Measurements from ENCODE around the gene TRAPPC4. TPM values are rescaled to one million over a fixed set of nuclear protein-coding genes. Genes with fewer than 3 reads are reported as not detected.

TRAPPC4 gene
- total and polyA plus RNA-seq, 3 experiments from 2014 or later: 125 to 154 (median 154) TPM

DNA sequence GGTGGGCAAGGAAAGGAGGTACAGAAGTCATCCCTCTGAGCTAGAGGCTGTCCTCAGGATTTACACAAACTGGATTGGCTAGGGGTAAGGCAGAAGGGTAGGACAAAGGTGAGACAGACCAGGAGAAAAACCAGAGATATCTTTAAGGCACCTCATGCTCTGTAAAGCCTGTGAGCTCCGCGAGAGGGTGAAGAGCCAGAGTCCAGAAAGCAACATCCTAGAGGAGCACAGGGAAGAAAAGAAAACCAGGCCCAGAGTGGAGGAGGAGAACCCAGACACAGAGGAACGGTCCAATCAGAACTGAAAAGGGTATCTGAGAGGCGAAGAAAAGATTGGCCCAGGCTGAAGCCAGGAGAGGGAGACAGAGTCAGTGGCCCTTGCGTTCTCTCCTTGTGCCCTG, 7.0 kb downstream of the TRAPPC4 start:
- peaks cover 5 to 57% (median 10%) of the 10 kb centered on the region in 3 donors for H3K36me3 Mint-ChIP-seq
- no peaks in the 10 kb centered on the region for H3K9me3 Mint-ChIP-seq
- DNase-seq: no peak
- no peaks in the 10 kb centered on the region for H3K9me3 ChIP-seq (ENCODE audit: low read length)
- peaks cover 30% of the 10 kb centered on the region for H3K36me3 ChIP-seq (ENCODE audit: insufficient read depth, low read length)
- H3K4me1 Mint-ChIP-seq: peaks cover 36 to 53% (median 43%) of the 10 kb centered on the region in 3 donors
- no peaks in the 10 kb centered on the region for H3K27me3 Mint-ChIP-seq
- no peak overlapping the region for H3K27ac ChIP-seq (ENCODE audit: low read depth, low read length)
- H3K27ac Mint-ChIP-seq: peak overlapping the region in 7 of 8 donors; percentile 45 to 93 (median 75)
- H3K4me3 ChIP-seq (ENCODE audit: low read length): no peak overlapping the region
- H3K4me3 Mint-ChIP-seq: peak overlapping the region in 1 of 7 donors; percentile 18
- no peaks in the 10 kb centered on the region for H3K27me3 ChIP-seq (ENCODE audit: insufficient read depth, low read length, poor library complexity, severe bottlenecking)
- ChIA-PET CTCF (no interaction called here), POLR2A (no interaction called here)
- peaks cover 36% of the 10 kb centered on the region for H3K4me1 ChIP-seq (ENCODE audit: insufficient read depth, low read length)

DNA sequence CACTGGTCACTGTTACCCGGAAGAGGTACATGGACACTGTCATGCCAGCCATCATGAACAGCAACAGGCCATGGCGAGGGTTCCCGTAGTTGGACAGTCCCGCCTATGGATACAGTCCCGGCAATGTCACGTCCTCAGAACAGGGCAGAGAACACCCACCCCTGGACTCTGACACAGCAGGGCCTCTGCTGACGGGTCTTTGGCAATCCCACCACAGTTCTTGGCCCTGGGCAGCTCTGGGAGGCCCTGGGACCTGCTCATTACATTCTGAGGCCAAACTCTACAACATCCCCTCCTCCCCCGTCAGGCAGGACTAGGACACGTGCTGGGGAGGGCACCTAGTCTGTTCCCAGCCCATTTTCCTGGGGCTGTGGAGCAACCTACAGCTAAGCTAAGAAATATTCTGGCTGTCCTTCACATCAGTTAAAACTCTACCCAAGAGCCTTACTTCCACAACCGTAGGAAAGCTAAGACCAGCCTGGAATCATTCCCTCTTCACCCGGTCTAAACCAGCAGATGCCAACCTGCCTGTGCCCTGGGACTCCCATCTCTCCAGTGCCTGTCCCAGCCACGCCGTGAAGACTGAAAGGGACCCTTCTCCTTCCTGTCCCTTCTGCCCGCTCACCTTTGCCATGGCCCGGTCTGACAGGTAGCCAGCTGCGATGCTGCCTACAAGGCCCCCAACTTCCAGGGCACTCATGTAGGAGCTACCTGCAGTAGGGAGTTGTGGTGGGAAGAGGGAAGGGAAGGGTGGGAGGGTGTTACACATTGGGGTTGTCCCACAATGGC, 7.6 kb downstream of the TRAPPC4 start:
- no peak overlapping the region for H3K4me3 ChIP-seq (ENCODE audit: low read length)
- peaks cover 5 to 55% (median 10%) of the 10 kb centered on the region in 3 donors for H3K36me3 Mint-ChIP-seq
- H3K9me3 ChIP-seq (ENCODE audit: low read length): no peaks in the 10 kb centered on the region
- H3K27me3 Mint-ChIP-seq: no peaks in the 10 kb centered on the region
- H3K4me1 ChIP-seq (ENCODE audit: insufficient read depth, low read length): peaks cover 35% of the 10 kb centered on the region
- peaks cover 35 to 54% (median 41%) of the 10 kb centered on the region in 3 donors for H3K4me1 Mint-ChIP-seq
- peak overlapping the region in 2 of 8 donors; percentile 54 to 66 for H3K27ac Mint-ChIP-seq
- ChIA-PET CTCF (no interaction called here), POLR2A (interaction anchor here (0.6 kb wide), 1 partner anchor 187 kb away, joined by 4 read pairs; no protein-coding TSS in a partner anchor)
- H3K27me3 ChIP-seq (ENCODE audit: insufficient read depth, low read length, poor library complexity, severe bottlenecking): no peaks in the 10 kb centered on the region
- H3K27ac ChIP-seq (ENCODE audit: low read depth, low read length): no peak overlapping the region
- H3K4me3 Mint-ChIP-seq: peak overlapping the region in 1 of 7 donors; percentile 18
- no peak for DNase-seq
- H3K9me3 Mint-ChIP-seq: no peaks in the 10 kb centered on the region
- peaks cover 28% of the 10 kb centered on the region for H3K36me3 ChIP-seq (ENCODE audit: insufficient read depth, low read length)

- no peak for DNase-seq
- Histone ChIP-seq H3K27me3 (ENCODE audit: insufficient read depth, low read length, poor library complexity, severe bottlenecking) (no peaks in the 10 kb centered on the region), H3K4me1 (ENCODE audit: insufficient read depth, low read length) (peaks cover 28% of the 10 kb centered on the region), H3K36me3 (ENCODE audit: insufficient read depth, low read length) (peaks cover 21% of the 10 kb centered on the region), H3K9me3 (ENCODE audit: low read length) (no peaks in the 10 kb centered on the region), H3K27ac (ENCODE audit: low read depth, low read length) (no peak overlapping the region), H3K4me3 (ENCODE audit: low read length) (no peak overlapping the region)
- Mint-ChIP-seq H3K27ac (peak overlapping the region in 6 of 8 donors; percentile 46 to 73 (median 53)), H3K9me3 (no peaks in the 10 kb centered on the region), H3K4me3 (peak overlapping the region in 1 of 7 donors; percentile 52), H3K36me3 (peaks cover 0 to 47% (median 10%) of the 10 kb centered on the region in 3 donors), H3K27me3 (no peaks in the 10 kb centered on the region), H3K4me1 (peaks cover 30 to 46% (median 34%) of the 10 kb centered on the region in 3 donors)
- POLR2A ChIA-PET: interaction anchor here (0.5 kb wide), 1 partner anchor 96 kb away, joined by 7 read pairs; no protein-coding TSS in a partner anchor
- CTCF ChIA-PET: no interaction called here
Observed at GRCh38 chr11:119026970-119027369, 8.4 kb downstream of the TRAPPC4 start.

DNA sequence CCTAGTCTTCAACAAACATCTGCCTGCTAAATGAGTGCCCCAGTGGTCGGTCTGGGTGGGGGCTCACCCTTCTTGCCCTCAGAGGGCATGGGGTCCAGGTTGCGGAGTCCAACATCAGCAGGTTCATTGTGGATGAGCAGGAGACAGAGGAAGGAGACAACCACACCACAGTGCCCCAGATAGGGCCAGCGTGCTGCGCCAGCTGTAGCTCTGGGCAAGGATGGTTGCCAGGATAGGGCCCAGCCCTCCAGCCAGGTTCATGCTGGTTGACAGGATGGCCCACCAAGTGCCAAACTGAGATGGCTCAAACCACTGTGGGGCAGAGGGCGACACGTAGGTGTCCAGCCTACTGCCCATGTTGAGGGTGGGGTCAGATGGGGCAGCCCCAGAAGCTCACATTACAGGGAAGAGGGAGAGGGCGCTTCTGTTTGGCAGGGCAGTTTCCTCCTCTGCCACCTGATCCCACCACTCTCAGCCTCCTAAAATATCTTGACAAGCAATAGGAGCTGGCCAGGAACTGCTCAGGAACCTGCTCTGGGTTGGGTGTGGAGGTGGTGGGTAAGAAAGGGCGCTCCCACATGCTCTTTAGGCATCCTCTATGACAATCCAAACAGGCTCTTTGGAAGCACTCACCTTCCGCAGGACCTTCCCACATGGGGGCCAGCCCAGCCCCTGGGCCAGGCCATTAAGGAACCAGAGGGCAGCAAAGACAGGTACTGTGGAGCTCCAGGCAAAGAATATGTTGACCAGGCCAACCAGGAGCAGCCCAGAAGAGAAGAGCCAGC, 9.2 kb downstream of the TRAPPC4 start:
- Histone ChIP-seq H3K4me1 (ENCODE audit: insufficient read depth, low read length) (peaks cover 28% of the 10 kb centered on the region), H3K27me3 (ENCODE audit: insufficient read depth, low read length, poor library complexity, severe bottlenecking) (no peaks in the 10 kb centered on the region), H3K36me3 (ENCODE audit: insufficient read depth, low read length) (peaks cover 21% of the 10 kb centered on the region), H3K4me3 (ENCODE audit: low read length) (no peak overlapping the region), H3K27ac (ENCODE audit: low read depth, low read length) (no peak overlapping the region), H3K9me3 (ENCODE audit: low read length) (no peaks in the 10 kb centered on the region)
- no peak for DNase-seq
- Mint-ChIP-seq H3K36me3 (peaks cover 0 to 40% (median 10%) of the 10 kb centered on the region in 3 donors), H3K27me3 (no peaks in the 10 kb centered on the region), H3K27ac (peak overlapping the region in 6 of 8 donors; percentile 9 to 84 (median 56)), H3K9me3 (no peaks in the 10 kb centered on the region), H3K4me1 (peaks cover 30 to 42% (median 34%) of the 10 kb centered on the region in 3 donors), H3K4me3 (peak overlapping the region in 1 of 7 donors; percentile 52)
- ChIA-PET POLR2A (interaction anchor here (1.0 kb wide), 1 partner anchor 9 kb away, joined by 3 read pairs; the partner anchor contains the start of genes RPS25 and TRAPPC4), CTCF (no interaction called here)

DNA sequence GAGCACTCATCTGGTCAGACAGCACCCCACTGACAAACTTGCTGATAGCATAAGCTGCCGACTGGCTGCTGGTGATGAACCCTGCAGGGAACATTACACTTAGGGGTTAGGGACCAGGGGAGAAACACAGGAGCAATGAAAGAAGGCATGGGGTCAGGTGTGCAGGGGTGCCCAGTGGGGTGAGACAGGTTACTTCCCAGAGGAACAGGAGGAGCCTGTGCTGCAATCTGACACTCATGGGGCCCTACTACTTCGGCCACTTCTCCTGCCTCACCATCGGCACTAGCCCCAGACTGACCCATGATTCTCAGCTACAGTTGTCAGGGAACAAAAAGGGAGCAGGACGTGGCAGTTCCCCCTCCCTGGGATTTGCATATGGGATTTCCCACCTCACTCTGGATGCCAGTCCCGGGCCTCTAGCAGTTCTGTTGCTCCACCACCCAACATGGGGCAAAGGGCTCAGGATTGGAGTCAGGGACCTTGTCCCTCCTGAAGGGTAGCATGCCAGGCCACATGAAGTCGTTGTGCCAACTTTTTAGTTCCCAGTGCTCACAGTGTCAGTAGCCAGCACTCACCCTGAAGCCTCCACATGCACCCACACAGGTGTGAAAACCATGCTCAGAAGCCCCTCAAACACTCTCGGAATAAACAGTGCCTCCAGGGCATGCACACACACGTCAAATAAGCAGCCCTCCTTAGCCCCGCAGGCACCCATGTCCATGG, 9.9 kb downstream of the TRAPPC4 start:
- H3K27me3 ChIP-seq (ENCODE audit: insufficient read depth, low read length, poor library complexity, severe bottlenecking): no peaks in the 10 kb centered on the region
- no peak for DNase-seq
- peak overlapping the region in 4 of 7 donors; percentile 56 to 96 (median 90) for H3K4me3 Mint-ChIP-seq
- ChIA-PET POLR2A (interaction anchor here (1.0 kb wide), 1 partner anchor 10 kb away, joined by 3 read pairs; the partner anchor contains the start of genes RPS25 and TRAPPC4), CTCF (interaction anchor here (1.2 kb wide), 1 partner anchor 10 kb away, joined by 3 read pairs; the partner anchor contains the start of gene RPS25)
- H3K27ac Mint-ChIP-seq: peak overlapping the region in 7 of 8 donors; percentile 9 to 92 (median 63)
- H3K9me3 Mint-ChIP-seq: no peaks in the 10 kb centered on the region
- H3K36me3 ChIP-seq (ENCODE audit: insufficient read depth, low read length): peaks cover 15% of the 10 kb centered on the region
- peaks cover 24% of the 10 kb centered on the region for H3K4me1 ChIP-seq (ENCODE audit: insufficient read depth, low read length)
- no peak overlapping the region for H3K4me3 ChIP-seq (ENCODE audit: low read length)
- no peaks in the 10 kb centered on the region for H3K27me3 Mint-ChIP-seq
- peak overlapping the region; percentile 75 for H3K27ac ChIP-seq (ENCODE audit: low read depth, low read length)
- no peaks in the 10 kb centered on the region for H3K9me3 ChIP-seq (ENCODE audit: low read length)
- H3K4me1 Mint-ChIP-seq: peaks cover 26 to 36% (median 28%) of the 10 kb centered on the region in 3 donors
- peaks cover 0 to 33% (median 8%) of the 10 kb centered on the region in 3 donors for H3K36me3 Mint-ChIP-seq

GRCh38 chr11:119029069-119029339, 10.4 kb downstream of the TRAPPC4 start:
- Histone ChIP-seq H3K4me1 (ENCODE audit: insufficient read depth, low read length) (peaks cover 21% of the 10 kb centered on the region), H3K27ac (ENCODE audit: low read depth, low read length) (peak overlapping the region; percentile 75), H3K27me3 (ENCODE audit: insufficient read depth, low read length, poor library complexity, severe bottlenecking) (no peaks in the 10 kb centered on the region), H3K36me3 (ENCODE audit: insufficient read depth, low read length) (peaks cover 10% of the 10 kb centered on the region), H3K9me3 (ENCODE audit: low read length) (no peaks in the 10 kb centered on the region), H3K4me3 (ENCODE audit: low read length) (no peak overlapping the region)
- CTCF ChIA-PET: interaction anchor here (1.2 kb wide), 1 partner anchor 11 kb away, joined by 3 read pairs; the partner anchor contains the start of gene RPS25
- Mint-ChIP-seq H3K4me1 (peaks cover 23 to 31% (median 24%) of the 10 kb centered on the region in 3 donors), H3K9me3 (no peaks in the 10 kb centered on the region), H3K4me3 (peak overlapping the region in 6 of 7 donors; percentile 56 to 96 (median 90)), H3K27ac (peak overlapping the region; percentile 12 to 95 (median 80)), H3K27me3 (no peaks in the 10 kb centered on the region), H3K36me3 (peaks cover 0 to 28% (median 7%) of the 10 kb centered on the region in 3 donors)
- POLR2A ChIA-PET: interaction anchor here (1.9 kb wide), 1 partner anchor 10 kb away, joined by 10 read pairs; the partner anchor contains the start of genes RPS25 and TRAPPC4
- DNase-seq: no peak

DNA sequence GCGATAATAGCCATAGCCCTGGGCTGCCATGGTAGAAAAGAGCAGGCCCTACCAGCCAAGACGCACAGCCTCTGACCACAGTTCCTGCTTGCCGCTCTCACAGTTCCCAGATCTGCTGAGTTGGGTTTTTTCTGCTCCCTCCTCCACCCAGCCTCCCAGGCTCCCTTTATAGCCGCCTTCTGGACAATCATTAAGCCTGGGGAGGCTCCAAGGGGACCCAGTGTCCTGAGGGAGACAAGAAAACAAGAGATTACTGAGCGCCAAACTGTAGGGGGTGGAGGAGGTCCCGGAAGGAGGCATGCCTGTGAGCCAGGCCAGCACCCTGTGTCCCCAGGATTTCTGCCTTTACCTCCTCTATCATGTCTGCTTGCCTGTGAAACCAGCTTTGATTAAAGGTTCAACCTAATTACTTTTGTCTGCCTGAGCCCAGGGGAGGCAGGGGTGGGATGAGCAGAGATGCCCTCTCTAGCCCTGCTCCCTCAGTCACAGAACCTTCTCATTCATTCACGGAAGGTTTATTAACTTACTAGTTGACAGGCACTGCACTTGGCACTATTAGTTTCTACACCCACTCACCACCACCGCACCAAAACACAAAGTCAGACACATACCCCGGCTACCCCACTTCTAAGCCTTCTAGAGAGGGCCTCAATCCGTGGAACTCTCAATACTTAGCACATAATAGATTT, 10.9 kb downstream of the TRAPPC4 start:
- Mint-ChIP-seq H3K27me3 (no peaks in the 10 kb centered on the region), H3K27ac (peak overlapping the region; percentile 45 to 97 (median 90)), H3K36me3 (peaks cover 0 to 23% (median 5%) of the 10 kb centered on the region in 3 donors), H3K9me3 (no peaks in the 10 kb centered on the region), H3K4me1 (peaks cover 18 to 26% (median 21%) of the 10 kb centered on the region in 3 donors), H3K4me3 (peak overlapping the region; percentile 82 to 96 (median 90))
- Histone ChIP-seq H3K36me3 (ENCODE audit: insufficient read depth, low read length) (peaks cover 5% of the 10 kb centered on the region), H3K4me3 (ENCODE audit: low read length) (peak overlapping the region; percentile 85), H3K4me1 (ENCODE audit: insufficient read depth, low read length) (peaks cover 17% of the 10 kb centered on the region), H3K27ac (ENCODE audit: low read depth, low read length) (peak overlapping the region; percentile 75), H3K9me3 (ENCODE audit: low read length) (no peaks in the 10 kb centered on the region), H3K27me3 (ENCODE audit: insufficient read depth, low read length, poor library complexity, severe bottlenecking) (no peaks in the 10 kb centered on the region)
- ChIA-PET POLR2A (interaction anchor here (1.9 kb wide), 1 partner anchor 10 kb away, joined by 10 read pairs; the partner anchor contains the start of genes RPS25 and TRAPPC4), CTCF (interaction anchor here (1.2 kb wide), 2 partner anchors 11 to 32 kb away, joined by 3 read pairs; partner anchors contain the start of genes CENATAC and RPS25)
- no peak for DNase-seq

Data from CD8-positive, alpha-beta memory T cell (primary cell).